ENCODE measurements around the gene IRAK1. TPM values are rescaled to one million over a fixed set of nuclear protein-coding genes. Genes with fewer than 3 reads are reported as not detected.
A peak's percentile ranks its signal among the peaks of the same experiment; 100 is the strongest.

IRAK1 gene
- total RNA-seq, 1 donor from 2014 or later, result 73.1 TPM

- peaks cover 38% of the 10 kb centered on the region for H3K4me1 ChIP-seq
- no peak for ATAC-seq
- H3K9me3 ChIP-seq, result no peaks in the 10 kb centered on the region
- peak overlapping the region; percentile 58 for H3K27ac ChIP-seq
- peaks cover 4% of the 10 kb centered on the region for H3K36me3 ChIP-seq
- intact Hi-C loops (cut with DNase I), result no loop called here
- no peaks in the 10 kb centered on the region for H3K27me3 ChIP-seq (ENCODE audit: low read depth)
- DNase-seq, result no peak
- peak; percentile 3 for TF ChIP-seq CTCF (IDR thresholded peaks at IDR 0.05)
- H3K4me3 ChIP-seq, result peak overlapping the region; percentile 74
Observed at GRCh38 chrX:153968754-153969124, 51.0 kb downstream of the IRAK1 start.

GRCh38 chrX:153968255-153968654 is 51.4 kb downstream of the IRAK1 start:
- Histone ChIP-seq H3K4me3 (peak overlapping the region; percentile 74), H3K27ac (no peak overlapping the region), H3K36me3 (peaks cover 9% of the 10 kb centered on the region), H3K27me3 (ENCODE audit: low read depth) (no peaks in the 10 kb centered on the region), H3K9me3 (no peaks in the 10 kb centered on the region), H3K4me1 (peaks cover 33% of the 10 kb centered on the region)
- TF ChIP-seq CTCF (IDR thresholded peaks at IDR 0.05), result no peak
- DNase-seq (no peak), ATAC-seq (no peak)
- intact Hi-C loops (cut with DNase I), result no loop called here

GRCh38 chrX:153967536-153968224 is 52.0 kb downstream of the IRAK1 start:
- Histone ChIP-seq H3K27me3 (ENCODE audit: low read depth) (no peaks in the 10 kb centered on the region), H3K4me3 (peak overlapping the region; percentile 74), H3K27ac (peak overlapping the region; percentile 64), H3K9me3 (no peaks in the 10 kb centered on the region), H3K36me3 (peaks cover 13% of the 10 kb centered on the region), H3K4me1 (peaks cover 33% of the 10 kb centered on the region)
- no peak for ATAC-seq
- intact Hi-C loops (cut with DNase I), result no loop called here
- no peak for TF ChIP-seq CTCF (IDR thresholded peaks at IDR 0.05)
- no peak for DNase-seq

- DNase-seq (no peak), ATAC-seq (no peak)
- intact Hi-C loops (cut with DNase I), result no loop called here
- peaks cover 20% of the 10 kb centered on the region for H3K36me3 ChIP-seq
- TF ChIP-seq CTCF (IDR thresholded peaks at IDR 0.05), result no peak
- no peaks in the 10 kb centered on the region for H3K9me3 ChIP-seq
- peak overlapping the region; percentile 74 for H3K4me3 ChIP-seq
- H3K4me1 ChIP-seq, result peaks cover 33% of the 10 kb centered on the region
- peak overlapping the region; percentile 64 for H3K27ac ChIP-seq
- H3K27me3 ChIP-seq (ENCODE audit: low read depth), result no peaks in the 10 kb centered on the region
Observed at GRCh38 chrX:153966841-153967535, 52.7 kb downstream of the IRAK1 start.

- H3K9me3 ChIP-seq, result no peaks in the 10 kb centered on the region
- no peak for ATAC-seq
- TF ChIP-seq CTCF (IDR thresholded peaks at IDR 0.05), result no peak
- H3K4me3 ChIP-seq, result no peak overlapping the region
- no peak for DNase-seq
- intact Hi-C loops (cut with DNase I), result no loop called here
- no peaks in the 10 kb centered on the region for H3K27me3 ChIP-seq (ENCODE audit: low read depth)
- H3K27ac ChIP-seq, result peak overlapping the region; percentile 64
- peaks cover 33% of the 10 kb centered on the region for H3K4me1 ChIP-seq
- peaks cover 27% of the 10 kb centered on the region for H3K36me3 ChIP-seq
Observed at GRCh38 chrX:153966283-153966688, 53.4 kb downstream of the IRAK1 start.
